ENCODE results near the gene GIPC3.

DNA sequence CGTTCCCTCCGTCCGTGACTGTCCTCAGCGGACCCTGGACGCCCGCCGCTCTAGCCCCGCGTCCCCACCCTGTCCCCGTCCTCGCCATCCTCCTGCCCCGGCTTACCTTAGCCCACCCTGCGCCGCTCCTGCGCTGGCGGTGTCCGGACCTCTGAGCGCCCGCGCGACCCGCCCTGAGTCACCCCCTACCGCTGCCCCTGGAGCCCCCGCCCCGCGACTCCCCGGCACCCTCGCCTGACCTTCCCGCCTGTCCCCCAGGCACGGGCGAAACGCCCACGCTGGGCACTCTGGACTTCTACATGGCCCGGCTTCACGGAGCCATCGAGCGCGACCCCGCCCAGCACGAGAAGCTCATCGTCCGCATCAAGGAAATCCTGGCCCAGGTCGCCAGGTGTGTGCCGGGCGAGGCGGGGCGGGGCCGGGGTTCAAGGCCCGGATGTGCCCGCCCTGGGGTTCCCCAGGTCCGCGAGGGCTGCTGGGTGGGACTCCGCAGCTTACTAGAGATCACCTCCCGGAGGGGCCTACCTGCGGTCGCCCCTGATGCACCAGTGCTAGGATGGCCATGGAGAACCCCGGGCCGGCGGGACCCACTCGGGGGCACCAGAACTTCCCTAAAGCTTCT is 7.4 kb upstream of the GIPC3 start:
- TF ChIP-seq, protein P1, sequence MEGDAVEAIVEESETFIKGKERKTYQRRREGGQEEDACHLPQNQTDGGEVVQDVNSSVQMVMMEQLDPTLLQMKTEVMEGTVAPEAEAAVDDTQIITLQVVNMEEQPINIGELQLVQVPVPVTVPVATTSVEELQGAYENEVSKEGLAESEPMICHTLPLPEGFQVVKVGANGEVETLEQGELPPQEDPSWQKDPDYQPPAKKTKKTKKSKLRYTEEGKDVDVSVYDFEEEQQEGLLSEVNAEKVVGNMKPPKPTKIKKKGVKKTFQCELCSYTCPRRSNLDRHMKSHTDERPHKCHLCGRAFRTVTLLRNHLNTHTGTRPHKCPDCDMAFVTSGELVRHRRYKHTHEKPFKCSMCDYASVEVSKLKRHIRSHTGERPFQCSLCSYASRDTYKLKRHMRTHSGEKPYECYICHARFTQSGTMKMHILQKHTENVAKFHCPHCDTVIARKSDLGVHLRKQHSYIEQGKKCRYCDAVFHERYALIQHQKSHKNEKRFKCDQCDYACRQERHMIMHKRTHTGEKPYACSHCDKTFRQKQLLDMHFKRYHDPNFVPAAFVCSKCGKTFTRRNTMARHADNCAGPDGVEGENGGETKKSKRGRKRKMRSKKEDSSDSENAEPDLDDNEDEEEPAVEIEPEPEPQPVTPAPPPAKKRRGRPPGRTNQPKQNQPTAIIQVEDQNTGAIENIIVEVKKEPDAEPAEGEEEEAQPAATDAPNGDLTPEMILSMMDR (IDR thresholded peaks at IDR 0.05), result no peak
- no peak for TF ChIP-seq POLR2A (IDR thresholded peaks at IDR 0.05)

Measured in right lobe of liver (tissue), 4 donors.